GM21381 (cell line): ENCODE measurements around the gene ANKRD11.
"Not testable (repeated sequence)": the region's sequence is repeated elsewhere in the genome, so short reads cannot be mapped to it uniquely, and the experiment has no call there.

Source experiments
- ATAC-seq: cut with Tn5 transposase; IDR thresholded peaks from one replicate; pipeline ENCODE4 v1.9.1; 2021; ENCODE audit warnings: mild to moderate bottlenecking, moderate library complexity; ENCODE audit not compliant: unreplicated experiment

Gene ANKRD11

GRCh38 chr16:89256651-89257254 is 233.6 kb downstream of the ANKRD11 start:
- ATAC-seq = no peak

GRCh38 chr16:89253548-89254287 is 236.6 kb downstream of the ANKRD11 start:
- ATAC-seq = no peak

GRCh38 chr16:89248196-89248982 is 242.0 kb downstream of the ANKRD11 start:
- no peak for ATAC-seq

- ATAC-seq = not testable (repeated sequence)
Observed at GRCh38 chr16:89247734-89248075, 242.7 kb downstream of the ANKRD11 start.

GRCh38 chr16:89246903-89247733 is 243.2 kb downstream of the ANKRD11 start:
- ATAC-seq = peak; percentile 76

- ATAC-seq = no peak
Observed at GRCh38 chr16:89246383-89246902, 243.9 kb downstream of the ANKRD11 start.

- ATAC-seq = no peak
Observed at GRCh38 chr16:89244754-89245153, 245.6 kb downstream of the ANKRD11 start.

GRCh38 chr16:89244264-89244663 is 246.1 kb downstream of the ANKRD11 start:
- ATAC-seq = not testable (repeated sequence)

GRCh38 chr16:89243664-89244063 is 246.7 kb downstream of the ANKRD11 start:
- ATAC-seq = no peak

- ATAC-seq = no peak
Observed at GRCh38 chr16:89242795-89243200, 247.6 kb downstream of the ANKRD11 start.

- peak; percentile 54 for ATAC-seq
Observed at GRCh38 chr16:89241187-89242007, 249.0 kb downstream of the ANKRD11 start.

GRCh38 chr16:89237733-89238132 is 252.6 kb downstream of the ANKRD11 start:
- no peak for ATAC-seq

GRCh38 chr16:89233678-89234490 is 256.5 kb downstream of the ANKRD11 start:
- ATAC-seq = no peak

- ATAC-seq = no peak
Observed at GRCh38 chr16:89232107-89232506, 258.3 kb downstream of the ANKRD11 start.

GRCh38 chr16:89230255-89230654 is 260.1 kb downstream of the ANKRD11 start:
- ATAC-seq = no peak

- no peak for ATAC-seq
Observed at GRCh38 chr16:89224665-89225064, 265.7 kb downstream of the ANKRD11 start.

- no peak for ATAC-seq
Observed at GRCh38 chr16:89222931-89223330, 267.4 kb downstream of the ANKRD11 start.

GRCh38 chr16:89221604-89222003 is 268.8 kb downstream of the ANKRD11 start:
- no peak for ATAC-seq

- no peak for ATAC-seq
Observed at GRCh38 chr16:89219365-89219764, 271.0 kb downstream of the ANKRD11 start.
